RWPE1 (cell line): ENCODE results near the gene AQP12A.

Experiments
- CTCF ChIA-PET: fragments of 350-600 bp; sonication (Branson Sonifier 250); formaldehyde crosslinking; extraction: SDS; loops from one replicate; lab custom pipeline; 2021; lab: Yijun Ruan, JAX
- POLR2A ChIA-PET: fragments of 400-600 bp; formaldehyde crosslinking; extraction: SDS; loops from one replicate; lab custom pipeline; 2020; ENCODE audit warnings: antibody characterized with exemption; ENCODE audit not compliant: low non-redundant PET; lab: Yijun Ruan, JAX
- DNase-seq: peaks from one replicate; pipeline ENCODE4 v3.0.0; 2012; ENCODE audit warnings: low spot score
- H3K27ac ChIP-seq: fragments of 450-650 bp; 2 replicates; pipeline ENCODE4 v1.5.1; 2017
- CTCF ChIP-seq: fragments of 450-650 bp; conservative IDR thresholded peaks from 2 replicates; pipeline ENCODE4 v1.5.1; 2017; ENCODE audit warnings: low read depth, mild to moderate bottlenecking

AQP12A gene

DNA sequence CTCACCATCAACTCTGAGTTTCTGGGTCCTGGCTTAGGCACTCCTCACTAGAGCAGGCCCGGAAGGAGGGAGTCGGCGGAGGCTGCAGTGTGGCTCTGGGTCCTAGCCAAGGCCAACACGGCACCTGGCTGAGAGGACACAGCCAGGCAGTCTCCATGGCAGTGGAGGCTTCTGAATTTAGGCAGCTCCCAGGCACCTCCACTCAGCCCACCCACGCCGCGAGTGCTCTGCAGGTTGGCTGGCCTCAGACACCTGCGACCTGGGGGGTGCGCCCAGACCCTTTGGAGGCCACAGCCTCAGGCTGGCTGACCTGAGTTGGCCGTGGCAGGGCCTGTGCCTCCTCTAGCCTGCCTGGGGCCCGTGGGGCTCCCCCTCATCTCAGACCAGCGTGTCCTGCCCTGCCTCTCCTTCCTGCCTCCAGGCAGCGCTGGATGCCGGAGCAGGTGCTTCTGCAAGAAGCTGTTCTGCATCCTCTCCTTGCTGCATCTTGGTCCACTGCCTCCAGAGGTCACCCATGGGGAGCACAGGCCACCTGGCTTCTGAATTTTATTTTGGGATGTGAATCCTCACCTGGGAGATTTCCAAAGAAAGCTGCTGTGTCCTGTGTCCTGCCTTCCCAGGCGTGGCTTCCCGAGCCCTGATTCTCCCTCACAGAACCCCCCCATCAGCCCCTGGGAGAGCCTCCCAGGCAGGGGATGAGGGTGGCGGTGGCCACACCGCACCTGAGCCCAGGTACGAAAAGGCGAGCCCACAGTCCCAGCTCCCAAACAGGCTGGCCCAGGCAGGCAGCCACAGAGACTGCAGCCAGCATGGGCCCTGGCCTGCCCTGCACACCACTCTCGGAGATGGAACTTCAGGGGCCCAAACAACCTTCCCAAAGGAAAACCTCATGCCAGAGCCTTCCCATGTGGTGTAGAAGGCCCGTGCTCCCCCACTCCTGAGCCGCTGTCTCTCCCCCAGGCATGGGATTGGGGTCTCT lies 23.4 kb downstream of the AQP12A start:
- CTCF ChIA-PET, result interaction anchor here (0.6 to 1.1 kb wide), 3 partner anchors 36 to 176 kb away, joined by 3 to 6 read pairs (median 3); no protein-coding TSS in a partner anchor
- DNase-seq, result no peak
- no peak for TF ChIP-seq CTCF
- POLR2A ChIA-PET, result no interaction called here
- H3K27ac ChIP-seq, result no peak overlapping the region

- POLR2A ChIA-PET, result no interaction called here
- no peak for TF ChIP-seq CTCF
Observed at GRCh38 chr2:240716130-240716798, 24.6 kb downstream of the AQP12A start.

DNA sequence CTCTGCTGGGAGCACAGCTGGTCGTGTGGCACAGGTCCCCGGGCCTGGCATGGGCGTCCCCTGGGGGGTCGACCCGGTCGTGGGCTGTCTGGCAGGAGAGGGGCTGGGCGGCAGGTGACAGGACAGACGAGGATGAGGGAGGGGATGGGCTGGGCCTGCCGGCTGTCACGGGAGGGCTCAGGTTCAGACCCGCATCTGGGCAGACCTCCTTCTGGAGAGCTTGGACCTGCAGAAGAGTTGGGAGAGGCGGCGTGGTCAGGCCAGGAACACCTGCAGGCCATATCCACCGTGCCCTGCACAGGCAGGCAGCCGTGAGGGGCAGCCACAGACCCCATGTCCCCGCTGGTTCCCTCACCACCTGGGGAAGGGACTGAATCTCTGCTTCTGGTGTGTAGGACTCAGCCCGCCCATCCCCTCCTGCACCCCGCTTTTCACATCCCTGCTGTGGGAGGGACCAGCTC lies 25.5 kb downstream of the AQP12A start:
- no peak for TF ChIP-seq CTCF
- ChIA-PET CTCF (interaction anchor here (0.6 kb wide), 1 partner anchor 70 kb away, joined by 3 read pairs; no protein-coding TSS in a partner anchor), POLR2A (no interaction called here)
- no peak for DNase-seq
- H3K27ac ChIP-seq, result no peak overlapping the region

More at GRCh38 chr2:240716130-240716798, 24.6 kb downstream of the AQP12A start:
- CTCF ChIA-PET, result interaction anchor here (0.6 kb wide), 1 partner anchor 19 kb away, joined by 3 read pairs; no protein-coding TSS in a partner anchor
- no peak overlapping the region for H3K27ac ChIP-seq
- DNase-seq, result no peak

DNA sequence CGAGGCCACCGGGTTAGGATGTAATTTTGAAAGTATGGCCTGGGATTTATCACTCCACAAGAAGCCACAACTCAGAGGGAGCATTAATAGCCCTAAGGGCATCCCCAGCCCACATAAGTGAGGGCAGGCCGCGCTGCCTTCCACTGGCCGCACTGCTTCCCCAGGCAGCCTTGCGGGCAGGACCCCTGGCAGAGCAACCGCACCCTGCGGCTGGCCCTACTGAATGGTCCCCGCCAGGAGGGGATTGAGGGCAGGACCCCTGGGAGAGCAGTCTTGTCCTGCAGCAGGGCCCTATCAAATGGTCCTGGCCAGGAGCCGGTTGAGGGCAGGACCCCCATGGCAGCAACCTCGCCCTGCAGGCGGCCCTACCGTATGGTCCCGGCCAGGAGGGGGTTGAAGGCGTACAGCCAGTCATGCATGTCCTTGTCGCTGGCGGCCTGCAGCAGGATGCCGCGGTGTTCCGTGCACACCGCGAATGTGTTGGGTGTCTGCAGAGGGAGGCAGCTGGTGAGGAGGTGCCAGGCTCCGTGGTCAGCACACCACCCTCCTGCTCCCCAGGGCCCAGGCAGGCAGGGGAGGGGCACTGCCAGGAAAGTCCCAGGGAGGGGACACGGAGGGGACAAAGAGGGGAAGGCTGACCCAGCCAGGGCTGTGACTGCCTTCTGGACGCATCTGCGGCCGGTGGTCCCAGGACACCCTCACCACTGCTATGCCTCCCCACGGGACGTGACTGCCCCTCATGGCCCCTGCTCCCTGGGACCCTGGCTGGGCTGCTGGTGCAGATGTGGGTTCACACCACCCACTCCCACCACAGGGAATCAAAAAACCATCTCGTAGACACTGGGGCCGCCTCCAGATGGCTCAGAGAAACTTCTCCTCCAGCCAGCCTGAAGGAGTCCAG lies 26.3 kb downstream of the AQP12A start:
- no peak overlapping the region for H3K27ac ChIP-seq
- POLR2A ChIA-PET, result no interaction called here
- DNase-seq, result no peak
- TF ChIP-seq CTCF, result no peak
- CTCF ChIA-PET, result interaction anchor here (0.6 kb wide), 1 partner anchor 71 kb away, joined by 3 read pairs; no protein-coding TSS in a partner anchor

GRCh38 chr2:240718896-240719490 lies 27.3 kb downstream of the AQP12A start:
- POLR2A ChIA-PET, result no interaction called here
- H3K27ac ChIP-seq, result no peak overlapping the region
- DNase-seq, result no peak
- CTCF ChIA-PET, result interaction anchor here (0.9 to 1.0 kb wide), 2 partner anchors 9 to 162 kb away, joined by 3 read pairs; no protein-coding TSS in a partner anchor
- TF ChIP-seq CTCF, result no peak
